Liver (tissue), 9 donors: ENCODE measurements around the gene WNT7B. TPM values are rescaled to one million over a fixed set of nuclear protein-coding genes. Genes with fewer than 3 reads are reported as not detected.

Experiments used
- DNase-seq: peaks from one replicate; pipeline ENCODE4 v3.0.0-alpha.2; 2017; ENCODE audit warnings: low spot score
- H3K27ac ChIP-seq, 2 donors: one replicate each; pipeline ENCODE4 v1.7.0; 2013; ENCODE audit warnings: inconsistent platforms in 2 of 2, low read length in 2 of 2, control low read depth in 1 of 2, low read depth in 1 of 2, mild to moderate bottlenecking in 1 of 2
- H3K27me3 ChIP-seq, 4 donors: one replicate each; pipeline versions ENCODE4 v1.6.1 to v1.7.0; 2013; ENCODE audit warnings: low read length in 3 of 4, inconsistent platforms in 1 of 4, mild to moderate bottlenecking in 1 of 4, moderate library complexity in 1 of 4; ENCODE audit not compliant: control insufficient read depth in 4 of 4, insufficient read depth in 4 of 4
- H3K36me3 ChIP-seq, 4 donors: one replicate each; pipeline versions ENCODE4 v1.6.1 to v1.7.0; 2013; ENCODE audit warnings: low read length in 3 of 4, mild to moderate bottlenecking in 3 of 4, low read depth in 1 of 4, moderate library complexity in 1 of 4; ENCODE audit not compliant: control insufficient read depth in 4 of 4, insufficient read depth in 3 of 4
- H3K4me1 ChIP-seq, 4 donors: one replicate each; pipeline versions ENCODE4 v1.6.1 to v1.7.0; 2013; ENCODE audit warnings: low read length in 3 of 4, mild to moderate bottlenecking in 3 of 4, moderate library complexity in 1 of 4; ENCODE audit not compliant: control insufficient read depth in 4 of 4, insufficient read depth in 4 of 4
- H3K4me3 ChIP-seq, 3 donors: one replicate each; pipeline versions ENCODE4 v1.6.1 to v1.7.0; 2013; ENCODE audit warnings: low read length in 3 of 3, control low read depth in 1 of 3, low read depth in 1 of 3, mild to moderate bottlenecking in 1 of 3
- H3K9ac ChIP-seq, 2 donors: one replicate each; pipeline ENCODE4 v1.7.0; 2013; ENCODE audit warnings: low read length in 2 of 2, mild to moderate bottlenecking in 2 of 2, moderate library complexity in 2 of 2, control low read depth in 1 of 2, low read depth in 1 of 2
- H3K9me3 ChIP-seq, 4 donors: one replicate each; pipeline versions ENCODE4 v1.6.1 to v1.7.0; 2013; ENCODE audit warnings: low read length in 3 of 4; ENCODE audit not compliant: control insufficient read depth in 4 of 4
- FOXA2 ChIP-seq: IDR thresholded peaks from 2 replicates; pipeline ENCODE4 v1.6.1; 2016; ENCODE audit warnings: antibody characterized with exemption
- GABPA ChIP-seq, 2 donors: IDR thresholded peaks in 1 of 2; conservative IDR thresholded peaks in 1 of 2; 2 replicates each; pipeline ENCODE4 v1.6.1; 2016; ENCODE audit warnings: antibody characterized with exemption in 2 of 2, mild to moderate bottlenecking in 1 of 2, moderate library complexity in 1 of 2
- HNF4A ChIP-seq, 2 donors: conservative IDR thresholded peaks; 2 replicates each; pipeline ENCODE4 v1.6.1; 2016; ENCODE audit warnings: antibody characterized with exemption in 2 of 2, mild to moderate bottlenecking in 2 of 2
- HNF4G ChIP-seq: IDR thresholded peaks from 2 replicates; pipeline ENCODE4 v1.6.1; 2016; ENCODE audit warnings: antibody characterized with exemption
- JUND ChIP-seq, 2 donors: IDR thresholded peaks; 2 replicates each; pipeline ENCODE4 v1.6.1; 2016; ENCODE audit warnings: antibody characterized with exemption in 2 of 2
- NR2F2 ChIP-seq: IDR thresholded peaks from 2 replicates; pipeline ENCODE4 v1.6.1; 2016; ENCODE audit warnings: antibody characterized with exemption
- RAD21 ChIP-seq, 2 donors: IDR thresholded peaks; 2 replicates each; pipeline ENCODE4 v1.6.1; 2016; ENCODE audit warnings: antibody characterized with exemption in 2 of 2, mild to moderate bottlenecking in 2 of 2
- RXRA ChIP-seq, 2 donors: IDR thresholded peaks; 2 replicates each; pipeline ENCODE4 v1.6.1; 2017 to 2018; ENCODE audit warnings: antibody characterized with exemption in 2 of 2, mild to moderate bottlenecking in 1 of 2
- TAF1 ChIP-seq: conservative IDR thresholded peaks from 2 replicates; pipeline ENCODE4 v1.6.1; 2016; ENCODE audit warnings: antibody characterized with exemption, mild to moderate bottlenecking
- YY1 ChIP-seq: IDR thresholded peaks from 2 replicates; pipeline ENCODE4 v1.6.1; 2016; ENCODE audit warnings: antibody characterized with exemption, mild to moderate bottlenecking
- WGBS: extraction: QIAGEN DNeasy Blood & Tissue Kit; methylation state at CpG from one replicate; pipeline ENCODE4 v1.1.7; 2013; 5-methylcytosine and 5-hydroxymethylcytosine counted together
- polyA plus RNA-seq, 2 donors: library from polyadenylated mRNA; stranded (reverse) in 1 of 2; unstranded in 1 of 2; fragments of 200-250 nt in 1 of 2; fragments of >200 nt in 1 of 2; fragmentation: Nextera tagmentation in 1 of 2; extraction: Ambion mirVana in 1 of 2; gene quantifications; one replicate each; pipeline versions ENCODE4 v1.2.1 to v1.2.3, GENCODE V29; 2013 to 2015
- total RNA-seq, 2 donors: library from RNA; depleted of rRNA; stranded (reverse); fragments of >200 nt; gene quantifications; one replicate each; pipeline ENCODE4 v1.2.3, GENCODE V29; 2014
- TF ChIP-seq, protein P1 (sequence below): IDR thresholded peaks from 2 replicates; pipeline ENCODE4 v1.6.1; 2016; ENCODE audit warnings: antibody characterized with exemption
- TF ChIP-seq, protein P2 (sequence below): fragments of 150-350 bp; IDR thresholded peaks from 2 replicates; pipeline ENCODE4 v1.5.1; 2017; ENCODE audit warnings: improper control_type of control experiment, low read depth, low read length; ENCODE audit not compliant: missing input control
- TF ChIP-seq, protein P3 (sequence below): IDR thresholded peaks from 2 replicates; pipeline ENCODE4 v1.6.1; 2016; ENCODE audit warnings: antibody characterized with exemption
- TF ChIP-seq, protein P4 (sequence below): IDR thresholded peaks from 2 replicates; pipeline ENCODE4 v1.6.1; 2016; ENCODE audit warnings: antibody characterized with exemption, mild to moderate bottlenecking
- donor health status: healthy.
- donor health status: healthy.
- donor health status: healthy.
- donor health status: healthy.
- donor health status: healthy.

WNT7B gene
- total and polyA plus RNA-seq, 4 donors: 0.06 to 0.28 TPM; not detected in 2

DNA sequence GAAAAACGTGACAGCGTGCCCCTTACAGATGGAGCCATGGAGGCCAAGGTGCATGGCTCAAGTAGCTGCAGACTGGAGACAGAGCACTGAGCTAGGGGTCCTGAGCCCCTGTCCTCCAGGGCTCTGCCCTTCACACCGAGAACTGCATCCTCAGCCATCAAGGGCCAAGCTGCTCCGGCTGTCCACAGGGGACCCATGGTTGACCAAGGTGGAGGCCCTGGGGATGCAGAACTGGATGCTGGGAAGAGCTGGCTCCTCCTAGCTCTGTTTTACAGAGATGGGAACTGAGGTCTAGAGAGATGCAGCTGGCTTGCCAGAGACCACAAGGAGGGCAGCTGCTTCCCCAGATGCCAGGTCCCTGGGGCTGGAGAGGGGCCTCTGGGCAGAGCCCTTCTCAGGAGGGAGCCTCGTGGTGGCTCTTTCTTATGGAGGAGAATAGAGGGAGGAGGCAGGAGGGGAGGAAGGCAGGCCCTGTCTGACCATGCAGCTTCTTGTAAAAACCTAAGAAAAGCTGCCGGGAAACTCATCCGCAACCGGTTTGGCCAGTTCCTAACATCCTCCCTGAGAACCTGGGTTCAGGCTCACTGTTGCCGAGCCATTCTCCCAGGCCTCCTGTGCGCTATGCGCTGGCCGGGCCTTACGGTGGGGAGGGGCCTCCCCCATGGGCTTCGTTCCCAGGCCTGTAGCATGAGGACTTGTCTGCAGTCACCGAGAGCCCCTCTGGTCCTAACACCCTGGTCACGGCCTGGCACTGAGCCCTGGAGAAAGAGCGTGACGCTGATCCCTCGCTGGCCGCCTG lies 80.6 kb downstream of the WNT7B start:
- no peak for DNase-seq
- Histone ChIP-seq H3K4me1 (no peaks in the 10 kb centered on the region), H3K9ac (no peak overlapping the region), H3K4me3 (no peak overlapping the region), H3K36me3 (no peaks in the 10 kb centered on the region), H3K27me3 (peaks cover 0 to 2% (median under 1%) of the 10 kb centered on the region in 4 donors), H3K27ac (no peak overlapping the region), H3K9me3 (no peaks in the 10 kb centered on the region)
- WGBS: 63% methylated on average over 20 of the region's 20 CpGs
- no peak for TF ChIP-seq JUND (IDR thresholded peaks at IDR 0.05)
- TF ChIP-seq GABPA (IDR thresholded peaks at IDR 0.05 in 1 of 2, conservative IDR thresholded peaks at IDR 0.05 in 1 of 2): no peak
- no peak for TF ChIP-seq NR2F2
- TF ChIP-seq TAF1: no peak
- no peak for TF ChIP-seq RAD21 (IDR thresholded peaks at IDR 0.05)
- TF ChIP-seq HNF4G: no peak
- no peak for TF ChIP-seq FOXA2
- no peak for TF ChIP-seq RXRA (IDR thresholded peaks at IDR 0.05)
- TF ChIP-seq, protein P1, sequence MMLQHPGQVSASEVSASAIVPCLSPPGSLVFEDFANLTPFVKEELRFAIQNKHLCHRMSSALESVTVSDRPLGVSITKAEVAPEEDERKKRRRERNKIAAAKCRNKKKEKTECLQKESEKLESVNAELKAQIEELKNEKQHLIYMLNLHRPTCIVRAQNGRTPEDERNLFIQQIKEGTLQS: no peak
- TF ChIP-seq, protein P2, sequence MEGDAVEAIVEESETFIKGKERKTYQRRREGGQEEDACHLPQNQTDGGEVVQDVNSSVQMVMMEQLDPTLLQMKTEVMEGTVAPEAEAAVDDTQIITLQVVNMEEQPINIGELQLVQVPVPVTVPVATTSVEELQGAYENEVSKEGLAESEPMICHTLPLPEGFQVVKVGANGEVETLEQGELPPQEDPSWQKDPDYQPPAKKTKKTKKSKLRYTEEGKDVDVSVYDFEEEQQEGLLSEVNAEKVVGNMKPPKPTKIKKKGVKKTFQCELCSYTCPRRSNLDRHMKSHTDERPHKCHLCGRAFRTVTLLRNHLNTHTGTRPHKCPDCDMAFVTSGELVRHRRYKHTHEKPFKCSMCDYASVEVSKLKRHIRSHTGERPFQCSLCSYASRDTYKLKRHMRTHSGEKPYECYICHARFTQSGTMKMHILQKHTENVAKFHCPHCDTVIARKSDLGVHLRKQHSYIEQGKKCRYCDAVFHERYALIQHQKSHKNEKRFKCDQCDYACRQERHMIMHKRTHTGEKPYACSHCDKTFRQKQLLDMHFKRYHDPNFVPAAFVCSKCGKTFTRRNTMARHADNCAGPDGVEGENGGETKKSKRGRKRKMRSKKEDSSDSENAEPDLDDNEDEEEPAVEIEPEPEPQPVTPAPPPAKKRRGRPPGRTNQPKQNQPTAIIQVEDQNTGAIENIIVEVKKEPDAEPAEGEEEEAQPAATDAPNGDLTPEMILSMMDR: no peak
- no peak for TF ChIP-seq YY1
- no peak for TF ChIP-seq HNF4A (conservative IDR thresholded peaks at IDR 0.05)
- TF ChIP-seq, protein P3, sequence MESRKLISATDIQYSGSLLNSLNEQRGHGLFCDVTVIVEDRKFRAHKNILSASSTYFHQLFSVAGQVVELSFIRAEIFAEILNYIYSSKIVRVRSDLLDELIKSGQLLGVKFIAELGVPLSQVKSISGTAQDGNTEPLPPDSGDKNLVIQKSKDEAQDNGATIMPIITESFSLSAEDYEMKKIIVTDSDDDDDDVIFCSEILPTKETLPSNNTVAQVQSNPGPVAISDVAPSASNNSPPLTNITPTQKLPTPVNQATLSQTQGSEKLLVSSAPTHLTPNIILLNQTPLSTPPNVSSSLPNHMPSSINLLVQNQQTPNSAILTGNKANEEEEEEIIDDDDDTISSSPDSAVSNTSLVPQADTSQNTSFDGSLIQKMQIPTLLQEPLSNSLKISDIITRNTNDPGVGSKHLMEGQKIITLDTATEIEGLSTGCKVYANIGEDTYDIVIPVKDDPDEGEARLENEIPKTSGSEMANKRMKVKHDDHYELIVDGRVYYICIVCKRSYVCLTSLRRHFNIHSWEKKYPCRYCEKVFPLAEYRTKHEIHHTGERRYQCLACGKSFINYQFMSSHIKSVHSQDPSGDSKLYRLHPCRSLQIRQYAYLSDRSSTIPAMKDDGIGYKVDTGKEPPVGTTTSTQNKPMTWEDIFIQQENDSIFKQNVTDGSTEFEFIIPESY: no peak

DNA sequence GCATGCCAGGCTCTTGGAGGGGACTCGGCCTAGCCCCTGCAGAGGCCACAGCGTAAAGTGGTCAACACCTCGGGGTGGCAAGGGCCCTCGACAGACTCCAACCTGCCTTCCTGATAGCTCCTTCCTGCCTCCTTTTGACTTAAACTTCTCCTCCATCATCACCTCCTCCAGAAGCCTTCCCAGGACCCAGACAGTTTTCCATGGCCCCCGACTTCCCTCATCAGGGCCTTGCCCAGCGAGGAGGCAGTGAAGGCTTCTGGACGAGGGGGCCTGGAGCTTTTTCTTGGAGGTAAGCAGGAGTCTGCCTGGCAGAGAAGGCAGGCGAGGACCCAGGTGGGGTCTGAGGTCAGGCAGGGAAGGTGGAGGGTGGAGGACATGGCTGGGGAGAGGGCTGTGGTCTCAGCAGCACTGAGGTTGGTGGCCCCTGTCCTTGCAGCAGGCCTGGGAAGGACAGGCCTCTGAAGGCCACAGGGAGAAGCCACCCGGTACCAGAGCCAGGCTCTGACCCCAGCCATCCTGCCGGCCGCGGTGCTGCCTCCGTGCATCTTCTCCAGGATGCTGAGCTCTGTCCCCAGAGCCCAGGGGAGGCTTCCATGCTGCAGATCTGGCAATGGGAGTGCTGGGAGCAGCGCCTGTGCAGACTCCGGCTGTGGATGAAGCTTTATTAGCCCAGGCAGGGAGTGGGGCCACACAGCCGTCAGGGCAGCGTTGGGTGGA lies 81.4 kb downstream of the WNT7B start:
- H3K36me3 ChIP-seq: no peaks in the 10 kb centered on the region
- TF ChIP-seq HNF4A (conservative IDR thresholded peaks at IDR 0.05) (no peak), TAF1 (no peak), RAD21 (IDR thresholded peaks at IDR 0.05) (no peak), JUND (IDR thresholded peaks at IDR 0.05) (no peak), YY1 (no peak), GABPA (IDR thresholded peaks at IDR 0.05 in 1 of 2, conservative IDR thresholded peaks at IDR 0.05 in 1 of 2) (no peak), RXRA (IDR thresholded peaks at IDR 0.05) (no peak)
- TF ChIP-seq, protein P4, sequence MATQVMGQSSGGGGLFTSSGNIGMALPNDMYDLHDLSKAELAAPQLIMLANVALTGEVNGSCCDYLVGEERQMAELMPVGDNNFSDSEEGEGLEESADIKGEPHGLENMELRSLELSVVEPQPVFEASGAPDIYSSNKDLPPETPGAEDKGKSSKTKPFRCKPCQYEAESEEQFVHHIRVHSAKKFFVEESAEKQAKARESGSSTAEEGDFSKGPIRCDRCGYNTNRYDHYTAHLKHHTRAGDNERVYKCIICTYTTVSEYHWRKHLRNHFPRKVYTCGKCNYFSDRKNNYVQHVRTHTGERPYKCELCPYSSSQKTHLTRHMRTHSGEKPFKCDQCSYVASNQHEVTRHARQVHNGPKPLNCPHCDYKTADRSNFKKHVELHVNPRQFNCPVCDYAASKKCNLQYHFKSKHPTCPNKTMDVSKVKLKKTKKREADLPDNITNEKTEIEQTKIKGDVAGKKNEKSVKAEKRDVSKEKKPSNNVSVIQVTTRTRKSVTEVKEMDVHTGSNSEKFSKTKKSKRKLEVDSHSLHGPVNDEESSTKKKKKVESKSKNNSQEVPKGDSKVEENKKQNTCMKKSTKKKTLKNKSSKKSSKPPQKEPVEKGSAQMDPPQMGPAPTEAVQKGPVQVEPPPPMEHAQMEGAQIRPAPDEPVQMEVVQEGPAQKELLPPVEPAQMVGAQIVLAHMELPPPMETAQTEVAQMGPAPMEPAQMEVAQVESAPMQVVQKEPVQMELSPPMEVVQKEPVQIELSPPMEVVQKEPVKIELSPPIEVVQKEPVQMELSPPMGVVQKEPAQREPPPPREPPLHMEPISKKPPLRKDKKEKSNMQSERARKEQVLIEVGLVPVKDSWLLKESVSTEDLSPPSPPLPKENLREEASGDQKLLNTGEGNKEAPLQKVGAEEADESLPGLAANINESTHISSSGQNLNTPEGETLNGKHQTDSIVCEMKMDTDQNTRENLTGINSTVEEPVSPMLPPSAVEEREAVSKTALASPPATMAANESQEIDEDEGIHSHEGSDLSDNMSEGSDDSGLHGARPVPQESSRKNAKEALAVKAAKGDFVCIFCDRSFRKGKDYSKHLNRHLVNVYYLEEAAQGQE: no peak
- no peak overlapping the region for H3K4me3 ChIP-seq
- no peak overlapping the region for H3K27ac ChIP-seq
- H3K9me3 ChIP-seq: no peaks in the 10 kb centered on the region
- H3K9ac ChIP-seq: no peak overlapping the region
- H3K27me3 ChIP-seq: peaks cover 0 to 7% (median under 1%) of the 10 kb centered on the region in 4 donors
- 92% methylated on average over 17 of the region's 17 CpGs for WGBS
- H3K4me1 ChIP-seq: no peaks in the 10 kb centered on the region
- no peak for DNase-seq
